Stimulated activated CD4-positive, alpha-beta T cell treated with anti-CD3 and anti-CD28 coated beads, Interleukin-2, amount 100 ng/mL, for 24 hours (primary cell): ENCODE results near the gene SMARCD2.

Experiments used
- DNase-seq, 2 donors: peaks; one replicate each; pipeline ENCODE4 v3.0.0-alpha.2; 2020

SMARCD2 gene

DNA sequence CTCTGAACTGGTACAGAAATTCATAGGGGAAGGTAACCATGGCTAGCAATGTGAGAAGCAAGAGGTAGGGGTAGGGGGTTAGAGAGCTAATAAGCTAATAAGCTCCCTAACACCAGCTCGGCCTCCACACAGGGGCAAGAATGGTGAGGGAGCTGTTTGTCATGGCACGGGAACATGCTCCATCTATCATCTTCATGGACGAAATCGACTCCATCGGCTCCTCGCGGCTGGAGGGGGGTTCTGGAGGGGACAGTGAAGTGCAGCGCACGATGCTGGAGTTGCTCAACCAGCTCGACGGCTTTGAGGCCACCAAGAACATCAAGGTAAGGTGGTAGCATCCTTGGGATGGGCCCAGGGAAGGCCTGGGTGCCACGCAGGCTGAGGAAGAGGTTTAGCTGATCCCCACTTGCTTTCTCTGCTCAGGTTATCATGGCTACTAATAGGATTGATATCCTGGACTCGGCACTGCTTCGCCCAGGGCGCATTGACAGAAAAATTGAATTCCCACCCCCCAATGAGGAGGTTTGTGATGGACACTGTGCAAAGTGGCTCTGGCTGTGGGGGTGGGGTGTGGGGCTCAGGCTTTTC is 11.5 kb downstream of the SMARCD2 start:
- no peak for DNase-seq

DNA sequence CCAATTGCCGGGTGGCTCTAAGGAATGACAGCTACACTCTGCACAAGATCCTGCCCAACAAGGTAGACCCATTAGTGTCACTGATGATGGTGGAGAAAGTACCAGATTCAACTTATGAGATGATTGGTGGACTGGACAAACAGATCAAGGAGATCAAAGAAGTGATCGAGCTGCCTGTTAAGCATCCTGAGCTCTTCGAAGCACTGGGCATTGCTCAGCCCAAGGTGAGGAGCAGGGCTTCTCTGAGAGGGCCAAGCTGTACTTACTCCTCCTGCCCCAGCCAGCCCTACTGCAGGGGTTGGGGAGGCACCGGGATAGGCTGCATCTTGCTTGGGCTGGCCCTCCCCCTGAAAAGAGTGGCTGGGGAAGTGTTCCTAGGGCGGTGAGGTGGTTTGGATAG is 12.2 kb downstream of the SMARCD2 start:
- no peak for DNase-seq

DNA sequence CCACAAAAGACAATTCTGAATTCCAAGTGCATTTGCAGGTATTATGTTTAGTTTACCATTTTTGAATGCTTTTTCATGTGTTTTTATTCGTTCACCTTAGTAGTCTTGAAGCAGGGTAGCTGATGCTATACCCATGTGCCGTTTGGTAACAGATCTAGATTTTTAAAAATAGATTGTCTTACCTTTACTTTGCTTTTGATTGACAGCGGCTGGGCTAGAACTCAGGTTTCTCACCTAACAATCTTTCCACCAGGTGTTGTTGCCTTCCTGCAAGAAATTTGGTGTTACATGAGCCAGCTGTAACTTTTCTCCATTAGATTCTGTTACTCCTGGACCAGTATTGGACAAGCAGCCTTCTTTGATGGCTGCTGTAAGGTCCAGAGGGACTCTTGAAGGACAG is 13.5 kb downstream of the SMARCD2 start:
- no peak for DNase-seq

DNA sequence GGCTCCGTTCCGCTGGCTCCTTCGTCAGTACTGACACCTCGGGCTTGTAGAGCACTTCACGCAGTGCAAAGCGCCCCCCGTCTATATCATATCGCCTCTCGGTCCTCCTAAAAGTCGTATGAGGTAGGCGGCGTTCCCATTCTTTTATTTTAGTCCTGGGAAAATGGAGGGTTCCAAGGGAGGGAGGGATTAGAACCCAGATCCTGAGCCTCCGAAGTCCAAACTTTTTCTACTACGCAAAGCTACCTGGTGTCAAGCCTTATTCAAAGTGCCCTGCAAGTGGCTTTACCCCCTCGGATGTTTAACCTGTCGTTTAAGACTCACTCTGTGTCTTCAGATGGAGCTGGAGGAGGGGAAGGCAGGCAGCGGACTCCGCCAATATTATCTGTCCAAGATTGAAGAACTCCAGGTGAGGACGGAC is 14.7 kb downstream of the SMARCD2 start:
- no peak for DNase-seq

DNA sequence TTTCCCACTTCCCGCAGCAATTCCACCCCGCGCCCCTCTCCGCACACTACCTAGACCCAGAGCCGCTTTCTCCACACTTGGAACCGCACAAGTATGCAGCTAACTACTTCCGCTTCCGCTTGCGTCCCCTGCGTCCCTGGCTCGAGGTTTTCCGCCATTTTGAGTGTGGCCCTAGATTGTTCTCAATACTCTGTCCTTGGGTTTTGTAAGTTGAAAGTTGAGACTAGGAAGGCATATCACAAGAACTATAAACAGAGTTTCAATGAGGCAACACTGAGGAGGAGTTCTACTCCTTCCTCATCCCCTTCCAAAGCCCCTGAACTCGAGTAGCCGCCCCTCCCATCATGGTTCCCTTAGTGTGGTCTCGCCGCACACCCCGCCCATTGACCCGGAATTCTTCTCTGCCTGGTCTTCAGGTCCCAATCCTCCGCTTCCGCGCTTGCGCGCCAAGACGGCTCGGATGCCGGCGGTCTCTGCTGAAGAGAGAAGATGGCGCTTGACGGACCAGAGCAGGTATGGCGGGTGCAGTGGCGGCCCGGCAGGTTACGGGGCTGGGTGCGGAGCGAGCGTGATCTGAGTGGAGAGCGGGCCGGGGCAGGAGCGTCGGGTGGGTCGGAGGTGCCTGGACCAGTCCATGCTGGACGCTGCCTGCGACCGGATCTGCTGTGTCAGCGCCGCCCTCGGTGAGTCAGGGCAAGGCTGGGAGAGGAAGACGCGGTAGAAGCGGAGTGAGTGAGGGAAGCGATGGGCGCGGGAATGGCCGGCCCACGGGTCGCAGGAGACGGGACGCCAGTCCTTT is 15.3 kb downstream of the SMARCD2 start, which contains the start of the genes FTSJ3 and PSMC5:
FTSJ3 (minus strand) TSS at position 662 of the 799 bp plus-strand sequence. CDS start 761 bp downstream, outside the sequence.
PSMC5 (plus strand) TSS at position 430 of the 799 bp plus-strand sequence; CDS start at position 490, 60 bp downstream.
- peak; percentile 93 to 97 for DNase-seq

GRCh38 chr17:63826468-63827001 is 15.9 kb downstream of the SMARCD2 start:
- no peak for DNase-seq

GRCh38 chr17:63824362-63824761 is 18.1 kb downstream of the SMARCD2 start:
- no peak for DNase-seq

DNA sequence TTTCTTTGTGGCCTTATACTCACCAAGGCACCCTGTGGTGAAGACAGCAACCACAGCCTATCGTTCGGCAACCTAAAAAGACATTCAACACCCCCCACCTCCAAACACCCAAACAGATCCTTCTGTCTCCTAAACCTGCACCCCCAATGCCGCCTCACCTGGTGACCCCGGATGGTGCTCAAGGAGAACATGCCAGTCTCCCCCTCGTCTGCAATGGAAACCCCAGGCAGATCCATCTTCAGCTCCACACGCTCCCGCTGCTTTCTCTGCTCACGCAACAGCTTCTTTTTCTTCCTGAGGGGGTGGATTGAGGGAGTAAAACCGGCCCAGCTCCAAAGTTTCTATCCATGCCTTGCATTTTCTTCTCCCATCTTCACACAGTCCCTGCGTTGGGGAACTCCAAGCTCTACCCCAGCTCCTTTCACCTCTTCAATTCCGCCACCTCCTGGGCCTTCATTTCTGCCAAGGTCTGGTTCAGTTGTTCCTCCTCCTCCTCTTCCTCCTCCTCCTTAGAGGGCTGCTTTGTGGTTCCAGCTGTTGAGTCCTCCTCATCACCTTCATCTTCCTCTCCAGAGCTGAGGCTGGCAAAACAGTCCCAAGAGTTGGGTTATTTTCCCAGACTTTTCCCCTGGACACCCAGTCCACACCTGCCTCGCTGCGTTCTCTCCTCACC is 18.7 kb downstream of the SMARCD2 start:
- no peak for DNase-seq

DNA sequence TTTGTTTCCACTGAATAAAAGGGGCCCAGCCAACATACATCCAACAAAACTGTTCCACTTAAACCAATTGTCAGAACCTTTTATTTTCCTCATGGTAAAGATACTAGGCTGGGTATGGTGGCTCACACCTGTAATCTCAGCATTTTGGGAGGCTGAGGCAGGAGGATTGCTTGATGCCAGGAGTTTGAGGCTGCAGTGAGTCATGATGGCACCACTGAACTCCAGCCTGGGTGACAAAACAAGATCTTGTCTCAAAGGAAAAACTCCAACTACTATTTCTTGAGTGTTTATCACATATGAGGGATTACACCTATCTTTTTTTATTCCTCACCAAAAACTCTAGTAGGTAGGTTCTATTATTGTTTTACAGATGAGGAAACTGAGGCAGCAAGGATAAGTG is 19.9 kb downstream of the SMARCD2 start:
- DNase-seq, result no peak

GRCh38 chr17:63821804-63822203 is 20.7 kb downstream of the SMARCD2 start:
- DNase-seq, result no peak

- no peak for DNase-seq
These were observed 21.4 kb downstream of the SMARCD2 start for GRCh38 chr17:63820963-63821561.

DNA sequence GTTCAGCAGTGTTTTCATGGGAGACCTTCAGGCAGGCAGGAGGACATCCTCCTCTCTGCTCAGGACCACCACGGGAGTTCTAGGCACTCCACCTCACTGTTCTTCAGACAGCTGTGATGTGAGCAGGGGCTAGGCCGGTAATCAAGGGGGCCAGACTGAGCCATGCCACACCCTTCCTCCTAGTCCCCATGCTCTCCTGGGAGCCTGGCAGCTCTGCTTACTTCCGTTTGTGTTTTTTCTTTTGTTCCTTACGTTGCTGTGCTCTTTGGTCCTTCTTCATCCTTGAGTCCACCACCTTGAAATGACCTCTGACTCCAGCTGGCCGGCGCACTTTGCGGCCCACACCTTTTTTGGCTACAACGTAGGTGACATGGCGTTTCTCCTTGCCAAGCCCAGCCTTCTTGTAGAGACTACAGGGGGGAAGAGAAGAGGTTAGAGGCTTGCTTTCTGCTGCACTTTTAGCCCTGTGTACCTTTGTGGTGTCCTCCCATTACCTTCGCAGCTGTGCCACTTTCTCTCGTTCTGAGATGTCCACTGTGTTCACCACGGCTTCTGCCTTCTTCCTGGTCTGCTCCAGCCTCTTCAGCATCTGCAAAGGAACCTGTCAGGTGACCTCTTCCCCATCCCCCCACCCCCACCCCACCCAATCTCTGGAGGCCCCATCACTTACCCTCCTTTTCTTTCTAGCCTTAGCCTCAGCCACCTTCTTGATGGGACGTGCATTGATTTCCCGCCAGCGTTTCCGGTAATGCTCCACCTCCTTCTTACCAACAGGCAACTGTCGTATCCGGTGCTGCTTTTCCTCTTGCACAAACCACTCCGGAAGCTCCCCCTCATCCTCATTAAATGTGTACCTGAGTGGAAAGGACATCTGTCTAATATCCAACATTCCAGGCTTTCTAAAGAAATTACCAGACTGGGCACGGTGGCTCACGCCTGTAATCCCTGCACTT is 22.6 kb downstream of the SMARCD2 start:
- no peak for DNase-seq

GRCh38 chr17:63819131-63819530 is 23.4 kb downstream of the SMARCD2 start:
- DNase-seq, result no peak

DNA sequence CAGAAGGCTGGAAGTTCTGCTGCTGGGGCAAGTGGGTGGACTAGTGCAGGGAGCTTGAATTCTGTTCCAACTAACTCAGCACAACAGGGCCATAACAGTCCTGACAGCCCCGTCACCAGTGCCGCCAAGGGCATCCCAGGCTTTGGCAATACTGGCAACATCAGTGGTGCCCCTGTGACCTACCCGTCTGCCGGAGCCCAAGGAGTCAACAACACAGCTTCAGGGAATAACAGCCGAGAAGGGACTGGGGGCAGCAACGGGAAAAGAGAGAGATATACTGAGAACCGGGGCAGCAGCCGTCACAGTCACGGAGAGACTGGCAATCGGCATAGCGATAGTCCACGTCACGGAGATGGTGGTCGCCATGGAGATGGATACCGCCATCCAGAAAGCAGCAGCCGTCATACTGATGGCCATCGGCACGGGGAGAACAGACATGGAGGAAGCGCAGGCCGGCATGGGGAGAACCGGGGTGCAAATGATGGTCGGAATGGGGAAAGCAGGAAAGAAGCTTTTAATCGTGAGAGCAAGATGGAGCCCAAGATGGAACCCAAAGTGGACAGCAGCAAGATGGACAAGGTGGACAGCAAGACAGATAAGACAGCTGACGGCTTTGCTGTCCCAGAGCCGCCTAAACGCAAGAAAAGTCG is 24.6 kb downstream of the SMARCD2 start:
- no peak for DNase-seq

DNA sequence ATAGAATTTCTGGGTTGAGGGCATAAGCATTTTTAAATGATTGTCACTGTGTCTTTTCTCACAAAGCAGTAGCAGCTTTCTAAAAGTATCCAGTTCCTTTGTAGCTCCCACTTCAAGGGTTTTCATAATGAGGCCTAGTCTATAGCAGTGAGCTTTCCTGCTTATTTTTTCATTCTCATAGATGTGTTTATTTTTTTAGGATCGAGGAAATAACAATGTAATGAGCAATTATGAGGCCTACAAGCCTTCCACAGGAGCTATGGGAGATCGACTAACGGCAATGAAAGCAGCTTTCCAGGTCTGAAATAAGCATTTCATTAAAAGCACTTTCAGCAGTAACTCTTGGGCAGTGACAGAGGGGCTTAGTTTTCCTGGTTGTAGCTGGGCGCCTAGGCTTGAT is 25.8 kb downstream of the SMARCD2 start:
- DNase-seq, result no peak

GRCh38 chr17:63816123-63816522 is 26.4 kb downstream of the SMARCD2 start:
- no peak for DNase-seq

- DNase-seq, result no peak
These were observed 32.5 kb downstream of the SMARCD2 start for GRCh38 chr17:63809970-63810369.

DNA sequence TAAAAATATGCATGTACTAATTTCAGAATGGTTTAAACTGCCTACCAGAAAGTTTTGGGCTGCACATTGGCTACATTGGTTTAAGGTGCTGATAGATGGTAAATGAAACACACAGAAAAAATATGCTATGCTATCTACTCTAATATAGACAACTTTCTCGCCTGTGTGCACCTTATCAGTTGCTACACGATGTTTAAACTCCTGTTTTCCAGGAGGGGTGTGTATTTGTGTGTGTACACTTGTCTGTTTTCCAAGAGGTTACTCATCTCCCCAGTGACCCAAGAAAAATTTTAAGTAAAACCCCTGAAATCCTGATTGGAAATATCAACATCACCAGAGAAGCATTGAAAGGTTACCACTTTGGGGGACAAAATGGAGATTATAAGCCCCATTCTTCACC is 36.9 kb downstream of the SMARCD2 start:
- DNase-seq, result no peak

DNA sequence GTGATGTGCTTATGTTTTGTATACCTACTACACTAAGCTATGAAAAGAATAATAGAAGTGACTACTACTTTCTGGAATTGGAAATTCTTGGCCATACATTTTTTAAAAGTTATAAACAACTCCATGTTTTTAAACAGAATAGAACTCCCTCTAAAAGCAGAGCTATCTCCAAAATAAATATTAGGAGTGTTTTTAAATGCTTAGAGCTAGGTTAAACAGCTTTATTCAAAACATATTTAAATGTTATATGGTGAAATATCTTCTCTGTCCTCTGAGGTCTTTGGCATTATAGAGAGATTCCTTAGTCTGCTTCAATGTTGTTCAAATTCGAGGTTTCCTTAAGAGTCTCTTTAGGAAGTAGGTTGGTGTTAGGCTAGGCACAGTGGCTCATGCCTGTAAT is 38.2 kb downstream of the SMARCD2 start:
- DNase-seq, result no peak

GRCh38 chr17:63800783-63801182 is 41.7 kb downstream of the SMARCD2 start:
- DNase-seq, result no peak

DNA sequence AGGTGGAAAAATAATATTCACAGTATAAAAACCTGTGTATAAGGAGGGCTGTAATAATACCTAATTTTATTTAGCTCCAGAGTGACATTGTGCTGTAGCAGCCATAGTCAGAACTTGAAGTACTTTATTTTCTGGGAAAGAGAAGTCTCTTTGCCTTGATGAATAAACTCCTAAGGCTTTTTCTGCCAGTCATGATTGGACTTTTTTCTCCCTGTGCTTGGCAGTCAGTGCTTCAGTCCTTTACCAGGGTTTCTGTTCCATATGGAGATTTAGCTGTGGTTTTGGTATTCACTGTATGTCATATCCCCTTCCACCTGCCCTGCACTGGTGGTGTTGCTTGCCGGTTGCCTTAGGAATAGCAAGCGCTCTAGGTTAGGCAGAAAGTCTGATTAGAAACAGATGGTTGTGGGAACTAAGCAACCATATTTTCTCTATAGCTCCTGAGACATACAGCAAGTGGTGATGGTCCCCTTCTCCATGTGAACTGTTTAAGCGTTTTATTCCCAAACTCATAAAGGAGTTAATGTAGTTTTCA is 43.8 kb downstream of the SMARCD2 start:
- DNase-seq, result no peak
